ENCODE results near the gene FAM78B. TPM values are rescaled to one million over a fixed set of nuclear protein-coding genes. Genes with fewer than 3 reads are reported as not detected.

FAM78B gene
- not detected for total RNA-seq (2013)
- polyA plus RNA-seq (not detected), polyA minus RNA-seq (not detected in 2 replicates), total RNA-seq (0 to 0.46 (median 0) reads per million in 11 experiments)

GRCh38 chr1:166166698-166167571, at the start of gene FAM78B:
FAM78B (minus strand) TSS chr1:166167001; CDS start chr1:166166248, 753 bp downstream.
- no peak within 1 kb of the TSS for H2AFZ ChIP-seq (ENCODE audit: insufficient read depth, low read depth, low read length, poor library complexity, severe bottlenecking)
- WGBS (ENCODE audit: insufficient coverage): under 1% methylated on average over 50 of the region's 64 CpGs
- peak within 1 kb of the TSS; percentile 61 for H3K4me2 ChIP-seq (replicated peaks; ENCODE audit: extremely low read depth, low read length, poor library complexity, severe bottlenecking)
- Mint-ChIP-seq H3K4me3 (peak within 1 kb of the TSS; percentile 66 to 88), H3K27me3 (ENCODE audit: low read depth in 3 of 3) (peaks cover 49 to 73% (median 69%) of the 10 kb centered on the region in 3 donors), H3K4me1 (peaks cover 15% of the 10 kb centered on the region), H3K27ac (no peak within 1 kb of the TSS), H3K9me3 (peaks cover 0 to 9% (median 3%) of the 10 kb centered on the region in 7 donors), H3K36me3 (no peaks in the 10 kb centered on the region)
- peaks cover 62 to 63% of the 10 kb centered on the region in 2 donors for H3K27me3 ChIP-seq (ENCODE audit: control insufficient read depth in 2 of 2, insufficient read depth in 2 of 2, low read length in 2 of 2)
- peaks cover 0 to 33% of the 10 kb centered on the region in 2 donors for H3K9me3 ChIP-seq (replicated peaks in 1 of 2; ENCODE audit: control insufficient read depth in 1 of 2, insufficient read depth in 1 of 2, low read length in 2 of 2)
- H3K36me3 ChIP-seq (replicated peaks in 1 of 2; ENCODE audit: control insufficient read depth in 1 of 2, insufficient read depth in 2 of 2, low read length in 2 of 2): no peaks in the 10 kb centered on the region
- peak within 1 kb of the TSS in 1 of 3 experiments; percentile 51 for H3K4me3 ChIP-seq (replicated peaks in 1 of 3; ENCODE audit: low read depth in 2 of 3, low read length in 3 of 3)
- H3K4me1 ChIP-seq (ENCODE audit: control insufficient read depth in 1 of 2, insufficient read depth in 2 of 2, low read length in 2 of 2): no peaks in the 10 kb centered on the region
- no peak within 1 kb of the TSS for H3K9ac ChIP-seq (ENCODE audit: insufficient read depth, low read length, poor library complexity, severe bottlenecking)
- no peaks in the 10 kb centered on the region for H3K79me2 ChIP-seq (ENCODE audit: insufficient read depth, low read length)
- no peak for TF ChIP-seq CTCF (IDR thresholded peaks at IDR 0.05)
- no peak for DNase-seq
- intact Hi-C loops (cut with micrococcal nuclease): no loop called here
- no peaks in the 10 kb centered on the region for H4K20me1 ChIP-seq (ENCODE audit: insufficient read depth, low read length)
- no peak within 1 kb of the TSS for H3K27ac ChIP-seq (ENCODE audit: low read depth in 1 of 2, low read length in 2 of 2)

- no peaks in the 10 kb centered on the region for H3K36me3 Mint-ChIP-seq
- Histone ChIP-seq H3K4me1 (ENCODE audit: control insufficient read depth in 1 of 2, insufficient read depth in 2 of 2, low read length in 2 of 2) (no peaks in the 10 kb centered on the region), H3K27ac (ENCODE audit: low read depth in 1 of 2, low read length in 2 of 2) (no peak overlapping the region), H3K27me3 (ENCODE audit: control insufficient read depth in 2 of 2, insufficient read depth in 2 of 2, low read length in 2 of 2) (no peaks in the 10 kb centered on the region), H3K4me3 (replicated peaks in 1 of 3; ENCODE audit: low read depth in 2 of 3, low read length in 3 of 3) (no peak overlapping the region), H2AFZ (ENCODE audit: insufficient read depth, low read depth, low read length, poor library complexity, severe bottlenecking) (no peak overlapping the region), H3K79me2 (ENCODE audit: insufficient read depth, low read length) (no peaks in the 10 kb centered on the region), H4K20me1 (ENCODE audit: insufficient read depth, low read length) (no peaks in the 10 kb centered on the region), H3K4me2 (replicated peaks; ENCODE audit: extremely low read depth, low read length, poor library complexity, severe bottlenecking) (no peak overlapping the region), H3K36me3 (replicated peaks in 1 of 2; ENCODE audit: control insufficient read depth in 1 of 2, insufficient read depth in 2 of 2, low read length in 2 of 2) (no peaks in the 10 kb centered on the region), H3K9me3 (replicated peaks in 1 of 2; ENCODE audit: control insufficient read depth in 1 of 2, insufficient read depth in 1 of 2, low read length in 2 of 2) (no peaks in the 10 kb centered on the region), H3K9ac (ENCODE audit: insufficient read depth, low read length, poor library complexity, severe bottlenecking) (no peak overlapping the region)
- no peak overlapping the region for H3K27ac Mint-ChIP-seq
- no peak for TF ChIP-seq CTCF (IDR thresholded peaks at IDR 0.05)
- H3K4me3 Mint-ChIP-seq: no peak overlapping the region
- H3K4me1 Mint-ChIP-seq: no peaks in the 10 kb centered on the region
- peaks cover 0 to 7% (median 2%) of the 10 kb centered on the region in 7 donors for H3K9me3 Mint-ChIP-seq
- H3K27me3 Mint-ChIP-seq (ENCODE audit: low read depth in 3 of 3): peaks cover 0 to 4% (median 0%) of the 10 kb centered on the region in 3 donors
- no peak for DNase-seq
- 100% methylated on average over 2 of the region's 2 CpGs for WGBS (ENCODE audit: insufficient coverage)
- intact Hi-C loops (cut with micrococcal nuclease): no loop called here
These were observed 35.7 kb upstream of the FAM78B start for GRCh38 chr1:166202546-166202945.
